ENCODE data around the gene GART. TPM values are rescaled to one million over a fixed set of nuclear protein-coding genes. Genes with fewer than 3 reads are reported as not detected.
A peak's percentile ranks its signal among the peaks of the same experiment; 100 is the strongest.

The GART gene
- polyA plus RNA-seq, 2 of the 4 experiments (the other 2 are of a cell fraction): 42.3 to 70.2 TPM

DNA sequence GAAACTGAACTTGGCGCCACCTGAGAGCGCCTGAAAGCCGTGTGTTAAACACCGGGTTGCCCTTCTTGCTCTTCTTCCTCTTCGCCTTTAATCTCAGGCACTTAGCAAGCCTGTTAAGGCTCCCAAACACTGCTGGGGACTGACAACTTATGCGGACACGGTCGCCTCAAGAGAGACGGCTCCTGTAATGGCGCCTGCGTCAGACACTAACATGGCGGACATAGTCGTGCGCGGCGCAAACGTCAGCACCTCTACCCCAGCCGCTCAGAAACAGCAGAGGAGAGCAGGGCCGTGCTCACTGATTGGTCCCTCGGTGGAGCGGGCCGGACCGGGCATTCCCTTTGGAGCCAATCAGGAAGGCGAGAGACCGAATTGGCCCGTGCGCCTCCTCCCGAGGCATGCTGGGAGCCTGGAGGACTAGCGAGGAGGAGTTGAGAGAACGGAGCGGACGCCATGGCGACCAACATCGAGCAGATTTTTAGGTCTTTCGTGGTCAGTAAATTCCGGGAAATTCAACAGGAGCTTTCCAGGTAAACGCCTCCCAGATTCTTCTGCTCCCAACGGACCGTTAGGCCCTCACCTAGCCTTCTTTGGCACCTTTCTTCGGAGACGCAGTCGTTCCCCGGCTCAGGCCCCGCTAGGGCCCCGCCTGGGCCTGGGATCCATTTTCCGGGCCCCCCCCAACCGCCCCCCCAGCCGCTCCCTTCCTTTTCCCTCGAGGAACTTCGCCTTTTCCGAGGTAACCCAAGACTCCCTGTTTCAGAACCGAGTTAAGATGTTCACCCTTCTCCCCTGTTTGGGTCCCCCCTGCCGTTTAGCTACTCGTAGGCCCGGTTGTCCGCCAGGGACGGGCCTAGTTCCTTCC is 955 bp upstream of the GART start, which contains the start of gene SON:
Gene SON, plus strand, starts transcription at position 399 of the 865 bp plus-strand sequence. Its CDS starts 55 bp downstream, at position 454.
- ChIA-PET CTCF (no interaction called here), POLR2A (interaction anchor here (0.9 to 1.1 kb wide), 3 partner anchors 46 to 63 kb away, joined by 3 to 8 read pairs (median 5); partner anchors contain the start of gene DONSON)
- DNase-seq (ENCODE audit: low read depth in 1 of 2, low spot score in 1 of 2) (peak; percentile 79 to 97), ATAC-seq (peak; percentile 97 to 98), FAIRE-seq (no peak)
- Histone ChIP-seq H3K9me3 (no peaks in the 10 kb centered on the region), H3K4me2 (peak within 1 kb of the TSS; percentile 90), H3K4me3 (peak within 1 kb of the TSS; percentile 79), H3K4me1 (peaks cover 22% of the 10 kb centered on the region), H3K27ac (peak within 1 kb of the TSS; percentile 97 to 98)
- WGBS (ENCODE audit: missing lambda C conversion rate): 1% methylated on average over 31 of the region's 57 CpGs
- TF ChIP-seq PHF8 (IDR thresholded peaks at IDR 0.05; ENCODE audit: borderline replicate concordance, low read depth) (peak; percentile 90), RNF2 (IDR thresholded peaks at IDR 0.05; ENCODE audit: borderline replicate concordance, low read depth) (no peak), FOXS1 (CRISPR knock-in tag; IDR thresholded peaks at IDR 0.05) (no peak), HOXB13 (CRISPR knock-in tag; IDR thresholded peaks at IDR 0.05; ENCODE audit: low read depth) (no peak), KDM5A (IDR thresholded peaks at IDR 0.05) (no peak), MAFK (IDR thresholded peaks at IDR 0.05; ENCODE audit: partially characterized antibody) (peak; percentile 48), NPAS2 (CRISPR knock-in tag; IDR thresholded peaks at IDR 0.05; ENCODE audit: borderline replicate concordance) (no peak), CHD4 (IDR thresholded peaks at IDR 0.05; ENCODE audit: borderline replicate concordance) (no peak), HMGXB4 (CRISPR knock-in tag; IDR thresholded peaks at IDR 0.05; ENCODE audit: borderline replicate concordance) (peak; percentile 40; the same call in 1 of the 2 replicates), HEYL (CRISPR knock-in tag; IDR thresholded peaks at IDR 0.05) (no peak), CTCF (IDR thresholded peaks at IDR 0.05) (no peak), CHD2 (IDR thresholded peaks at IDR 0.05; ENCODE audit: low read length, partially characterized antibody) (no peak), TP53 (CRISPR knock-in tag; IDR thresholded peaks at IDR 0.05) (no peak), JUNB (IDR thresholded peaks at IDR 0.05) (no peak), ZFP36 (IDR thresholded peaks at IDR 0.05; ENCODE audit: borderline replicate concordance, partially characterized antibody) (no peak), POLR2A (IDR thresholded peaks at IDR 0.05; ENCODE audit: low read length) (peak; percentile 68), HOXB5 (CRISPR knock-in tag; IDR thresholded peaks at IDR 0.05) (no peak), RAD21 (conservative IDR thresholded peaks at IDR 0.05 in 1 of 2, IDR thresholded peaks at IDR 0.05 in 1 of 2) (no peak), ZC3H11A (IDR thresholded peaks at IDR 0.05) (no peak), RCOR1 (IDR thresholded peaks at IDR 0.05; ENCODE audit: low read depth, low read length) (no peak), MYC (IDR thresholded peaks at IDR 0.05; ENCODE audit: borderline replicate concordance, low read length) (no peak), JUN (IDR thresholded peaks at IDR 0.05) (peak; percentile 65 to 75; a peak in 3 of 5 replicates), ESRRA (IDR thresholded peaks at IDR 0.05; ENCODE audit: borderline replicate concordance, low read length) (no peak), ZSCAN20 (CRISPR knock-in tag; IDR thresholded peaks at IDR 0.05) (no peak), CBX8 (IDR thresholded peaks at IDR 0.05) (no peak), CEBPB (IDR thresholded peaks at IDR 0.05) (no peak), EHF (CRISPR knock-in tag; IDR thresholded peaks at IDR 0.05) (0 out of 2 replicates have a peak, but pooled peaks have one; percentile 38), EHMT2 (IDR thresholded peaks at IDR 0.05; ENCODE audit: low read depth) (no peak), HOXA7 (CRISPR knock-in tag; IDR thresholded peaks at IDR 0.05) (no peak; the same call in 1 of the 2 replicates), RFX5 (IDR thresholded peaks at IDR 0.05) (peak; percentile 96)
- TF ChIP-seq, protein P1, sequence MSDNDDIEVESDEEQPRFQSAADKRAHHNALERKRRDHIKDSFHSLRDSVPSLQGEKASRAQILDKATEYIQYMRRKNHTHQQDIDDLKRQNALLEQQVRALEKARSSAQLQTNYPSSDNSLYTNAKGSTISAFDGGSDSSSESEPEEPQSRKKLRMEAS (IDR thresholded peaks at IDR 0.05): peak; percentile 60
- TF ChIP-seq, protein P2, sequence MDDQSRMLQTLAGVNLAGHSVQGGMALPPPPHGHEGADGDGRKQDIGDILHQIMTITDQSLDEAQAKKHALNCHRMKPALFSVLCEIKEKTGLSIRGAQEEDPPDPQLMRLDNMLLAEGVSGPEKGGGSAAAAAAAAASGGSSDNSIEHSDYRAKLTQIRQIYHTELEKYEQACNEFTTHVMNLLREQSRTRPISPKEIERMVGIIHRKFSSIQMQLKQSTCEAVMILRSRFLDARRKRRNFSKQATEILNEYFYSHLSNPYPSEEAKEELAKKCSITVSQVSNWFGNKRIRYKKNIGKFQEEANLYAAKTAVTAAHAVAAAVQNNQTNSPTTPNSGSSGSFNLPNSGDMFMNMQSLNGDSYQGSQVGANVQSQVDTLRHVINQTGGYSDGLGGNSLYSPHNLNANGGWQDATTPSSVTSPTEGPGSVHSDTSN (IDR thresholded peaks at IDR 0.05): no peak
- TF ChIP-seq, protein P3, sequence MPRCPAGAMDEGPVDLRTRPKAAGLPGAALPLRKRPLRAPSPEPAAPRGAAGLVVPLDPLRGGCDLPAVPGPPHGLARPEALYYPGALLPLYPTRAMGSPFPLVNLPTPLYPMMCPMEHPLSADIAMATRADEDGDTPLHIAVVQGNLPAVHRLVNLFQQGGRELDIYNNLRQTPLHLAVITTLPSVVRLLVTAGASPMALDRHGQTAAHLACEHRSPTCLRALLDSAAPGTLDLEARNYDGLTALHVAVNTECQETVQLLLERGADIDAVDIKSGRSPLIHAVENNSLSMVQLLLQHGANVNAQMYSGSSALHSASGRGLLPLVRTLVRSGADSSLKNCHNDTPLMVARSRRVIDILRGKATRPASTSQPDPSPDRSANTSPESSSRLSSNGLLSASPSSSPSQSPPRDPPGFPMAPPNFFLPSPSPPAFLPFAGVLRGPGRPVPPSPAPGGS (IDR thresholded peaks at IDR 0.05): peak; percentile 1; the same call in 1 of the 3 replicates
- TF ChIP-seq, protein P4, sequence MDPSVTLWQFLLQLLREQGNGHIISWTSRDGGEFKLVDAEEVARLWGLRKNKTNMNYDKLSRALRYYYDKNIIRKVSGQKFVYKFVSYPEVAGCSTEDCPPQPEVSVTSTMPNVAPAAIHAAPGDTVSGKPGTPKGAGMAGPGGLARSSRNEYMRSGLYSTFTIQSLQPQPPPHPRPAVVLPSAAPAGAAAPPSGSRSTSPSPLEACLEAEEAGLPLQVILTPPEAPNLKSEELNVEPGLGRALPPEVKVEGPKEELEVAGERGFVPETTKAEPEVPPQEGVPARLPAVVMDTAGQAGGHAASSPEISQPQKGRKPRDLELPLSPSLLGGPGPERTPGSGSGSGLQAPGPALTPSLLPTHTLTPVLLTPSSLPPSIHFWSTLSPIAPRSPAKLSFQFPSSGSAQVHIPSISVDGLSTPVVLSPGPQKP (IDR thresholded peaks at IDR 0.05; ENCODE audit: low read depth, low read length): no peak

Data from A549 (cell line).